Measurements from ENCODE around the gene WNK2.

WNK2 gene

DNA sequence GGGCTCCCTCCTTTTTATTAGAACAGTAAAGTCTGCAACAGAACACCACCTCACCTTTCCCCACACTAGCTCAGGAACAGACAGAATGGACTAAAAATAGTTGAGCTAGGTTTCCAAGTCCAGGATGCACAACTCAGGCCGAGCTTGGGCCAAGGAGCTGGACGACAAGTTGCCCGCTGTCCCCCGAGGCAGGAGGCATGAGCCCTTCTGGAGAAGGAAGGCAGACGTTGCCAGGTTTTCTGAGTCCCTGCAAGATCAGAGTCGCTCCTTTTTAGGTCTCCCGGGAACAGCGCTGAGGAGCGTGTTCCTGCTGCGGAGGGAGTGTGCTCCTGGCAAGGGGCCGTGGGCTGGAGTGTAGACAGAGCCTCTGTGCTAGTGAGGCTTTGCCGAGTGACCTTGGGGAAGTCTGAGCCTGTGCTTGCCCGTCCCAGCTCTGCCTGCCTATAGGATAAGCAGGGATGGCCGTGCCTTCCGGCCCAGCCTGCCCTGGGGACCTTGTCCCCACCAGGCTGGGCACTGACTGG, 121.6 kb downstream of the WNK2 start:
- TF ChIP-seq GABPA (IDR thresholded peaks at IDR 0.05; ENCODE audit: low read depth) (no peak), SPI1 (IDR thresholded peaks at IDR 0.05; ENCODE audit: borderline replicate concordance, low read depth) (no peak), POLR2AphosphoS5 (IDR thresholded peaks at IDR 0.05; ENCODE audit: low read depth) (no peak)
- TF ChIP-seq, protein P1, sequence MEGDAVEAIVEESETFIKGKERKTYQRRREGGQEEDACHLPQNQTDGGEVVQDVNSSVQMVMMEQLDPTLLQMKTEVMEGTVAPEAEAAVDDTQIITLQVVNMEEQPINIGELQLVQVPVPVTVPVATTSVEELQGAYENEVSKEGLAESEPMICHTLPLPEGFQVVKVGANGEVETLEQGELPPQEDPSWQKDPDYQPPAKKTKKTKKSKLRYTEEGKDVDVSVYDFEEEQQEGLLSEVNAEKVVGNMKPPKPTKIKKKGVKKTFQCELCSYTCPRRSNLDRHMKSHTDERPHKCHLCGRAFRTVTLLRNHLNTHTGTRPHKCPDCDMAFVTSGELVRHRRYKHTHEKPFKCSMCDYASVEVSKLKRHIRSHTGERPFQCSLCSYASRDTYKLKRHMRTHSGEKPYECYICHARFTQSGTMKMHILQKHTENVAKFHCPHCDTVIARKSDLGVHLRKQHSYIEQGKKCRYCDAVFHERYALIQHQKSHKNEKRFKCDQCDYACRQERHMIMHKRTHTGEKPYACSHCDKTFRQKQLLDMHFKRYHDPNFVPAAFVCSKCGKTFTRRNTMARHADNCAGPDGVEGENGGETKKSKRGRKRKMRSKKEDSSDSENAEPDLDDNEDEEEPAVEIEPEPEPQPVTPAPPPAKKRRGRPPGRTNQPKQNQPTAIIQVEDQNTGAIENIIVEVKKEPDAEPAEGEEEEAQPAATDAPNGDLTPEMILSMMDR (IDR thresholded peaks at IDR 0.05; ENCODE audit: insufficient read depth, low read length), result no peak
- TF ChIP-seq, protein P2, sequence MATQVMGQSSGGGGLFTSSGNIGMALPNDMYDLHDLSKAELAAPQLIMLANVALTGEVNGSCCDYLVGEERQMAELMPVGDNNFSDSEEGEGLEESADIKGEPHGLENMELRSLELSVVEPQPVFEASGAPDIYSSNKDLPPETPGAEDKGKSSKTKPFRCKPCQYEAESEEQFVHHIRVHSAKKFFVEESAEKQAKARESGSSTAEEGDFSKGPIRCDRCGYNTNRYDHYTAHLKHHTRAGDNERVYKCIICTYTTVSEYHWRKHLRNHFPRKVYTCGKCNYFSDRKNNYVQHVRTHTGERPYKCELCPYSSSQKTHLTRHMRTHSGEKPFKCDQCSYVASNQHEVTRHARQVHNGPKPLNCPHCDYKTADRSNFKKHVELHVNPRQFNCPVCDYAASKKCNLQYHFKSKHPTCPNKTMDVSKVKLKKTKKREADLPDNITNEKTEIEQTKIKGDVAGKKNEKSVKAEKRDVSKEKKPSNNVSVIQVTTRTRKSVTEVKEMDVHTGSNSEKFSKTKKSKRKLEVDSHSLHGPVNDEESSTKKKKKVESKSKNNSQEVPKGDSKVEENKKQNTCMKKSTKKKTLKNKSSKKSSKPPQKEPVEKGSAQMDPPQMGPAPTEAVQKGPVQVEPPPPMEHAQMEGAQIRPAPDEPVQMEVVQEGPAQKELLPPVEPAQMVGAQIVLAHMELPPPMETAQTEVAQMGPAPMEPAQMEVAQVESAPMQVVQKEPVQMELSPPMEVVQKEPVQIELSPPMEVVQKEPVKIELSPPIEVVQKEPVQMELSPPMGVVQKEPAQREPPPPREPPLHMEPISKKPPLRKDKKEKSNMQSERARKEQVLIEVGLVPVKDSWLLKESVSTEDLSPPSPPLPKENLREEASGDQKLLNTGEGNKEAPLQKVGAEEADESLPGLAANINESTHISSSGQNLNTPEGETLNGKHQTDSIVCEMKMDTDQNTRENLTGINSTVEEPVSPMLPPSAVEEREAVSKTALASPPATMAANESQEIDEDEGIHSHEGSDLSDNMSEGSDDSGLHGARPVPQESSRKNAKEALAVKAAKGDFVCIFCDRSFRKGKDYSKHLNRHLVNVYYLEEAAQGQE (IDR thresholded peaks at IDR 0.05; ENCODE audit: insufficient replicate concordance, low read depth), result no peak
- no peak for DNase-seq (ENCODE audit: low read depth in 1 of 2, low spot score in 1 of 2)

DNA sequence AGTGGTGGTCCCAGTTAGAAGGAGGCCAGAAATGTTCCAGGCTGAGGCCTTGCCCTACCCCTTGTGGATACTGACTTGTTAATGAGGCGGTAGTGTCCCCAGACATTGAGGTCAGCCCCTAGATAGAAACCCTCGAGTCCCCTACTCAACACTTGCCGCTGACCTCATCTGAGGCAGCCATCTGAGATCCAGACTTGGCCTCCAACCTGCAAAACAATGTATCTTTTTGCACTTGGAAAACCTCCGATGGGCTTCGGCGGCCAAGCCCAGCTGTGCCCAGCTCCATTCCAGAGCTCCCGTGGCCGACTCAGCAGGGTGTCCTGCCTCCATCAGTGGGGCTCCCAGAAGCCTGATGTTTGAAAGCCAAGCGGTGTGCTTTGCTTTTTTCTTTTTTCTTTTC, 122.1 kb downstream of the WNK2 start:
- no peak for DNase-seq (ENCODE audit: low read depth in 1 of 2, low spot score in 1 of 2)
- TF ChIP-seq, protein P2 (IDR thresholded peaks at IDR 0.05; ENCODE audit: insufficient replicate concordance, low read depth), result no peak
- no peak for TF ChIP-seq POLR2AphosphoS5 (IDR thresholded peaks at IDR 0.05; ENCODE audit: low read depth)
- TF ChIP-seq, protein P1 (IDR thresholded peaks at IDR 0.05; ENCODE audit: insufficient read depth, low read length), result no peak
- Histone ChIP-seq H3K27me3 (ENCODE audit: insufficient read depth, poor library complexity, severe bottlenecking) (peaks cover 2% of the 10 kb centered on the region), H3K27ac (replicated peaks) (no peak overlapping the region), H3K4me3 (replicated peaks; ENCODE audit: insufficient read depth, low read length) (no peak overlapping the region)

More for the DNA sequence above, 121.6 kb downstream of the WNK2 start:
- Histone ChIP-seq H3K4me3 (replicated peaks; ENCODE audit: insufficient read depth, low read length) (no peak overlapping the region), H3K27me3 (ENCODE audit: insufficient read depth, poor library complexity, severe bottlenecking) (no peaks in the 10 kb centered on the region), H3K27ac (replicated peaks) (no peak overlapping the region)

DNA sequence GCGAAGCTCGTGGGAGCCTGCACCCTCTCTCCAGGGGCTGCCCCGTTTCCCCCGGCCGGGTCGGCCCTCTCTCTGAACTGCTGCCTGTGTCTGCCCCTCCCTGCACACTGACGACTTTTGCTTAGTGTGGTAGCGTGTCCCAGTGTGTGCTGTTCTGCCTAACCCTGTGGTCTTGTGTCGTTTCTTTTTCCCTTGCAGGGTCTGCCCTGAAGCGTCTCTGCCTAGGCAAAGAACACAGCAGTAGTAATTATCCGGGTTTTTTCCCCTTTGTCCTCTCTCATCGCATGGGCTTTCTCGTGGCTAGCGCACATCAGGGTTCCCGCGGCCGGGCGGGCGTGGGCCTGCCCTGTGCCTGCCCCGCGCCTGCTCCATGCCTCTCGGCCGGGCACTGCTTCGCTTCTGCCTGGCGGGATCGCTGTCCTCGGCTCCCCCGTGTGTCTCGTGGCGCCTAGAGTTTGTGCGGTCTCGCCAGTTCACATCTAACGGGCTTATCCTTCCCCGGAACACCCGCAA, 122.7 kb downstream of the WNK2 start:
- TF ChIP-seq, protein P1 (IDR thresholded peaks at IDR 0.05; ENCODE audit: insufficient read depth, low read length), result no peak
- TF ChIP-seq SPI1 (IDR thresholded peaks at IDR 0.05; ENCODE audit: borderline replicate concordance, low read depth), result no peak
- no peak for TF ChIP-seq GABPA (IDR thresholded peaks at IDR 0.05; ENCODE audit: low read depth)
- TF ChIP-seq, protein P2 (IDR thresholded peaks at IDR 0.05; ENCODE audit: insufficient replicate concordance, low read depth), result no peak
- TF ChIP-seq POLR2AphosphoS5 (IDR thresholded peaks at IDR 0.05; ENCODE audit: low read depth), result no peak
- no peak overlapping the region for H3K4me3 ChIP-seq (replicated peaks; ENCODE audit: insufficient read depth, low read length)
- H3K27me3 ChIP-seq (ENCODE audit: insufficient read depth, poor library complexity, severe bottlenecking), result peaks cover 2% of the 10 kb centered on the region
- no peak overlapping the region for H3K27ac ChIP-seq (replicated peaks)
- no peak for DNase-seq (ENCODE audit: low read depth in 1 of 2, low spot score in 1 of 2)

Measured in HL-60 (cell line).